Embryonic facial prominence (tissue), 1 donor: ENCODE results near the gene LRMDA.

Experiments
- DNase-seq: peaks from one replicate; pipeline ENCODE4 v3.0.0-alpha.2; 2016; ENCODE audit errors: extremely low spot score

The LRMDA gene

DNA sequence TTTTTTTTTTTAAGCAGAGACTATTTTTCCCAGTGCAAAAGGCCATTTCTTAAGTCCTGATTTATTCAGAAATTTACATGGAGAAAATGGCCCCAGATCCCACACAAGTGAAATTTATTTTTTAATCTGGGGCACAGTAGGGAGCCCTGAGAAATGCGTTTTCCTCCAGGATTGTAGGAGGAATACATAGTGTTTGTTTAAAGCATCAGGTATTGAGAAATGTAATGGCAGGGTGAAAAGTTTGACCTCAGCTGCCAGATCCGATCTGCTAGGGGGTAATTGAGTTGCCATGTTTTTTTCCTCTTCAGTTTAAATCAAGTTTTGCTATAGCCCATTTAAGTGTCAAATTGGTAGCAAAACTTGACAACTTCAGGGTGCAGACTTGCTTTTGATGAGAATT, 110.0 kb downstream of the LRMDA start:
- no peak for DNase-seq

DNA sequence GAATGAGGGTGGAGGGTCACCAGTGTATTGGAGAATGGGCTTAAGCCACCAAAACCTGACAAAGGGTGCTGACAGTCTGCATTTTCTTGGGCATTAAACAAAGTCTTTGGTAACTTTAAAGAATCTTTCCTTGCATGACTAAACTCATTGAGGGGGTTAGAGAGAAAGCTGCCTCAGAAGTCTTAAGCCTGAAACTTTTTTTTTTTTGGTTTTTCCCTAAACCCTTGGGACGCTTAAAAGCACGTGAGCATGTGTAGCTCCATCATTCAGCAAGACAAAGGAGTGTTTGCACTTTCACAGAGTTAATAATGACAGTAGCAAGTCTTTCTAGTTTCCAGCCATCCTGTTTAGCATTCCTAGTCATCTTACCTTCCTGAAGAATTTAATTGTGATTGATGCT, 110.7 kb downstream of the LRMDA start:
- DNase-seq = no peak

DNA sequence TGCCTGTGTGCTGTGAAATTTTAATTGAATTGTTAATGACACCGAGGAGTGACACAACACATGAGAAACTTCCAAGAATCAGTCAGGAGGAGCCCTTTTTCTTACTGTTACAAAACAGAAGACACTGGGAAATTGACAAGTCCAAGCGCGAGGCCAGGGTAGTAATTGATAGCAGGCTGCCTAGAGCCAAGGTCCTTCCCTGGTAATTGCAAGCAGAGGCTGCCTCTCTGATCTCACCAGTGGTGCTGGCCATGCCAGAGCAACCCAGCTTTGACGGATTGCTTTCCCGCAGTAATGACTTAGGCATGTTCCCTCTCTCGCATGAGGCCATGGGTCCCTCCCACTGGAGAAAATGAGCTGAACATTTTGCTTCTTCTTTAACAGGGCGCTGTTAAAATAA, 111.5 kb downstream of the LRMDA start:
- DNase-seq = no peak

DNA sequence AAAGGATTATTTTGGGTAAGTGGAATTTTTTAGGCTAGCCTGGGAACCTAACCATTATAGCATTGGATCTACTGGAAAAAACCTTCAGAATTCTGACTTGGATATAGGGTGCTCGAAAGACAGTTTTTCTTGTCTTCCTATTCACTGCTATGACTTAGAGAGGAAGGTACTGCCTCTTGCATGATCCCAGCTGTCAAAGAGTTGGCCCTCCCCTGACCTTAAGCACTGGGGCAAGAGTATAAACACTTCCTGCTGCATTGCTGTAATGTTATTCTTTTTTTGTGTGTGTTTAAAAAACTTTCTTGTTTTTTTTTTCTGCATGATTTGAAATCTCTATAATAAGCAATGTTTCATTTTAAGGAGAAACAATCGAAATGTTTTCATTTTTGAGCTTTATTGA, 113.0 kb downstream of the LRMDA start:
- no peak for DNase-seq

DNA sequence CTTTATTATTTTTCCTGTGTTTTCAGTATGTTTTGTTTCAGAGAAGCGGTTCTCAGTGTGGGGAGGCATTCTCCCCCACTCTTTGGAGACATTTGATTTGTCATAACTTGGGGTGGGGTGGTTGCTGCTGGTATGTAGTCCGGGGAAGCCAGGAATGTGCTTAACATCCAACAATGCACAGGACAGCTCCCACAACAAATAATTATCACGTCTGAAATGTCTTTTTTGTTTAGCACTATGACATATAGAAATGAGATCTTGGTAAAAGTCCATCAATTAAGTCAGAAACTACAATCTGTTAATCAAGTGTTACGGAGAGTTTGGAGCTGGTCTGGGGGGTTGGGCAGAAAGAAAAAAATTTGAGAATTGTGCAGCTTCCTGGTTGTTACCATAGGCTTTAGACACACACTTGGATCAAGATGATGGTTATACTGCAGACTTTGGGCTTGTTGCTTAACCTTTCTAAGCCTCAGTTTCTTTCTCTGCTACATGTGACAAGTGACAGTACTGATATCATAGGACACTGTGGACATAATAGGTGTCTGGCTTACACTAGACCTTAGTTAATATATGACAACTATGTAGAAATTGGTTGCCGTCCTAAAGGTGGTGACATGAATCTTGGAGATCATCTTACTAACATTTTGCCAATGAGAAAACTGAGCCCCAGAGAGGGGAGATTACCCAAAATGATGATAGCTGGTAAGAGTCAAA, 113.7 kb downstream of the LRMDA start:
- no peak for DNase-seq

DNA sequence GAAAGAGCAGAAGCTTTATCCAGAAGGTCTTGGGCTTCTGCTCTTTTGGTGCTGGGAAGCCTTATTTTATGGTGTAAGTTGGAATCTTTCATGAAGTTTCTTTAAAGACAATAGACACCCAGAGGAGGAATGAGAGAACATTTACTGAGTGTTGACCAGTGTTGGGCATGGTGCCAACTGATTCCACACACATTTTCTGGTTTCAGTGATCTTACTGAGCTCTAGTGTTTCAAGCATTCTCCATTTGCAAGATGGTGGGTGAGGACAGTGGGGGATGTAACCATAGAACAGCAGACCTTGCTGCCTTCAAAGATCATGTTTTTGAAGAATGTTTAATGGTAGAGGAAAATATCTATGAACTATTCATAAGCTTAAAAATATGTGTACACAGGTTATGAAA, 114.6 kb downstream of the LRMDA start:
- no peak for DNase-seq

DNA sequence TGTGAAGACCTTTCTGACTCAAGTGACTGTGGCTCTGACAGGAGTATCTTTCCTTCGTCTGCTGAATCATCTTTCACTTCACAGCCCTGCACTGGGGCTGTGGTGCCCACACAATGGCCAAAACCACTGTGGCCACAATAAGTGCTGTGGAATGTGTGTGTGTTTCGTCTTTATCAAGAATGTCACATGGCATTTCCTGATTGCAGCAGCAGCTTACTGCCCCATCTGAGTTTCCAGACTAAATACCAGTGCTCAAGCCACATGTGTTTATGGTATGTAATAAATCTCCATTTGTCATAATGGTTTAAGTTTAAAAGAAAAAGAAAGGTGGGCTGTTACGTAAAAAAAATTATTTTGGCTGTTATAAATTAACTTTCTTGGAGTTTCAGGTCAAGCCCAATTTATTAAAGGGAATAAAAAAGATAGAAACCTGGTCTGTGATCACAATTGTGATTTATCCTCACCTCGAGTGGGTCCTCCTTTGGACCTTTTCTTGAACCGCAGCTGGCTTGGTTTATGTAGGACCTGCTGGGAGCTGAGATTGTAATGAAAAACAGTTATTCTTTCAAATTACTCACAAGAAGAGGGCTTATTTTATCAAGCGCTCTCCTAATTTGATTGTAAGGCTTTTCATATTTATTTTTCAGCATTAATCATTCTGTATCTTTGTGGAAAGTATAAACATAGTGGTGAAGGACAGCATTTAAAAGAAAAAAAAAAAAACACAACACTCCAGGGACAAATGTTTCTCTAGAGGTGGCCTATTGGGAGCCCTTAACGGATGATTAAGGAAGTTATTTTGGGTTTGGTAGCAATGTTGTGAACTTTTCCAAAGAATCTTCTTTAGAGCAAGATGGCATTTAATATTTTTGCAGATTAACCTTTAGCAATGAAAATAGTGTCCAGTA, 116.2 kb downstream of the LRMDA start:
- no peak for DNase-seq

DNA sequence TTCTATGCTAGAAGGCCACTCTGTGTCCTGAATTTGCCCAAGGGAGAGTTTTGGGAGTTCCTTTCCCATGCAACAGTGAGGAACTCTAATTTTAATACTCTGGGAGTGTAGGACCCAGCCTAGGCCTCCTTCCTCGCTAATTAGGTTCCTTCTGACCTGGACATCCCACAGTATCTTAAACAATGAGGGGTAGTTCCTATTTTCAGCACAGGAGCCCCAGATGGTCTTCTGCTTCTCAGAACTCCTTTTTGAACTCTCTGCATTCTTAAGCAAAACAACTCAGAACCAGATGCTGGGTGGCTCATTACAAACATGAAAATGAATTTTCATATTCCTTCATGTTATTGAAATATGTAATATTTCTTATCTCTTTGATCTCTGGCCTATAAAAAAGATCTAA, 116.9 kb downstream of the LRMDA start:
- DNase-seq = no peak

DNA sequence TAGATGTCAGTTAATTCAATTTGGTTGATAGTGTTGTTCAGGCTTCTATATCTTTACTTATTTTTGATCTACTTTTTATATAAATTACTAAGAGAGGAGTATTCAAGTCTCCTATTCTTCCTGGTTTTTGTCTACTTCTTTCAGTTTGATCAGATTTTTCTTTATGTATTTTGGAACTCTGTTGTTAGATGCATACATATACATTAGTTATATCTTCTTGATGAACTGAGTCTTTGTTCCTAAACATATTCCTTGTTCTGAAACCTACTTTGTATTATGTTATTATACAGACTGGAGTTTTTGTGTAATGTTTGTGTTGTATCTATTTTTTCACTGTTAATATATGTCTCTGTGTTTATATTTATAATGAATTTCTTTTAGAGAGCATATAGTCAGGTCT, 118.8 kb downstream of the LRMDA start:
- DNase-seq = no peak

DNA sequence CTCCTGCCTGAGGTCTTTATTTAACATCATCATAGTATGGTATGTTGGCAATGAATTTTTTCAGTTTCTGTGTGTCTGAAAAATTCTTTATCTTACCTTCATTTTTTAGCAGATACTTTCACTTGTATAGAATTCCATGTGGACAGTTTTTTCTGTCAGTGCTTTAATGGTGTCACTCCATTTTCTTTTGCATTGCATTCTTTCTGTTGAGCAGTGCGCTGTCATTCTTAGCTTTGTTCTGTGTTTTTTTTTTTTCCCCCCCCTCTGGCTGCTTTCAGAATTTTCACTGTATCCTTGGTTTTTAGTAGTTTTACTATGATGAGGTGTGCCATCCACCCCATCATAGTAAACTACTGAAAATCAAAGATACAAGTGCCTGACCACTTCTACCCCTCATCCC, 120.7 kb downstream of the LRMDA start:
- no peak for DNase-seq

DNA sequence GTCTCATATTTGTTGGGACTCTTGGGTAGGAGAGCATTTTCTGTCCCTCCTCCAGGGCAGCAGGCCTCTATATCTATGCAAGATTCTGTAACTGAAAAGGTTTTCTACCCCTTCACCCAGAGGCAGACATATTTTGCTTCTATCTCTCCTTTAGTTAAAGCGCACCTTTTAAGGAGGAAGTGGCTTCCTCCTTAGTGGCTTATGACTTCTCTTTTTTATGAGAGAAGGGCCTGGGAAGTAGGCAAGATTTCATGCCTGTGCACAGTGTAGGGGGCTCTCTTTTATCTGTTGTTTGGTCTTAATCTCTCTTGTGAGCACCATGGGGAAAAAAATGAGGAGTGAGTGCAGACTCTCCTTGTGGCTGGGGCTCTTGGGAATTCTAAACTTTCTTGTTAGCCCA, 122.1 kb downstream of the LRMDA start:
- no peak for DNase-seq

DNA sequence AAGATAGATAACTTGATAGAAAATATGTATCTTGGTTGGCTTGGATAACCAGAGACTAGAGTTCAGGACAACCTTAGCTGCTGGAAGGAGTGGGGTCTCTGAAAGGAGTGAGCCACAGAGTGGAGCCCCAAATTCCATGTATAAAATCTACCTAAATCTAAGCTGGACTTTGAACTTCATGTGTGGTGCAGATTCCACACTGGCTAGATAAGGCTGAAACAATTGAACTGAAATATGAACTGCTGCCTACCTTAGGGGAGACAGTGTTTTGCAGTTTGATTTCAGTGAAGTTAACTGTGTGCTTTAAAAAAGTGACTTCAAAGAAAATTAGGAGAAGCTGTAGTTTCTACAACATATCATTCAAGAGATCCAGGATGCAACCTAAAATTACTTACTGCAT, 123.9 kb downstream of the LRMDA start:
- DNase-seq = no peak

DNA sequence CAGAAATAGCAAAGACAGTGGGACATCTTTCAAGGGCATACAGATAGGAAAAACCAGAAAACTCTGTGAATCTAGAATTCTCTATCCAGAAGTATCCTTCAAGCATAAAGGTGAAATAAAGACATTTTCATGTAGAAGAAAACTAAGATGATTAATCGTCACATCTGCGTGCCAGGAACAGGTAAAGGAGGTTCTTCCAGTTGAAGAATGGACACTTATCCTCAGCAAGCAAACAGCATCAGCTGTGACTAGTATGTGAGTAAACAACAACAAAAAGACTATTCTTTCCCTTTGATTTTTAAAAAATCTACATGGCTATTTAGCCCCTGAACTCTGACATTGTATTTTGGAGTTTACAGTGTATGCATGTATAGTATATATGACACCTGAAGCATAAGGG, 124.9 kb downstream of the LRMDA start:
- no peak for DNase-seq

DNA sequence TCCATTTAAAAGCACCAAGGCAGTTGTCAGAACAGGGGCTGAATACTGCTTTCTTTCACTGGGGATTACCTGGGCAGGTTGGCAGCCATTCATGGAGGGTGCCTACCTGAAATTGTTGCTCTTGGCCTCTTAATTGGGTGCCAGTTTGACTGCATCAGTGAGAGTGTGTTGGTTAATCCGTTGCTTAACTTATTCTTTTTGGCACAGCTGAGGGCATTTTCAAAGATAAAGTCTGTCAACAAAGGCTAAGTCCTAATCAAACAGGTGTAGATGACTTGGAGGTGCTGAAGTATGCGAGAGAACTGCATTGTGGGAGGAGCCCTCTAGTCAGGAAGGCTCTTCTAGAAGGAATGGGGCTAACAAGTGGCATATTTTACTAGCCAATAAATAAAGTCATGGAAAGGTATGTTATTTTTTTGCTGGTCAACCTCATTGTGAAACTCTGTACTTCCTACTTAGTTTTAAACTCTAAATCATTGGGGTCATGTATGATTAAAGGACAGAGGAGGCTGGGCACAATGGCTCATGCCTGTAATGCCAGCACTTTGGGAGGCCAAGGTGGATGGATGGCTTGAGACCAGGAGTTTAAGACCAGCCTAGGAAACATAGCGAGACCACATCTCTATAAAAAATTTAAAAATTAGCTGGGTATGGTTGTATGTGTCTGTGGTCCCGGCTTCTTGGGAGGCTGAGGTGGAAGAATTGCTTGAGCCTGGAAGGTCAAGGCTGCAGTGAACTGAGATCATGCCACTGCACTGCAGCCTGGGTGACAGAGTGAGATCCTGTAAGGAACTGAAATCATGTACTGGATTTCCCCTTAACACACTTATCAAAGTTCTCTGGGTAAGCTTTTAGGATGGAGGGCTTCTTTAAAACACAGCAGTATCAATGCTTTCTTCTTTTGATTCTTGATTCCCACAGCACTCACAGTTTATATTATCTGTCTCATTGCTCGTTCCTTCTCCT, 134.1 kb downstream of the LRMDA start:
- no peak for DNase-seq

DNA sequence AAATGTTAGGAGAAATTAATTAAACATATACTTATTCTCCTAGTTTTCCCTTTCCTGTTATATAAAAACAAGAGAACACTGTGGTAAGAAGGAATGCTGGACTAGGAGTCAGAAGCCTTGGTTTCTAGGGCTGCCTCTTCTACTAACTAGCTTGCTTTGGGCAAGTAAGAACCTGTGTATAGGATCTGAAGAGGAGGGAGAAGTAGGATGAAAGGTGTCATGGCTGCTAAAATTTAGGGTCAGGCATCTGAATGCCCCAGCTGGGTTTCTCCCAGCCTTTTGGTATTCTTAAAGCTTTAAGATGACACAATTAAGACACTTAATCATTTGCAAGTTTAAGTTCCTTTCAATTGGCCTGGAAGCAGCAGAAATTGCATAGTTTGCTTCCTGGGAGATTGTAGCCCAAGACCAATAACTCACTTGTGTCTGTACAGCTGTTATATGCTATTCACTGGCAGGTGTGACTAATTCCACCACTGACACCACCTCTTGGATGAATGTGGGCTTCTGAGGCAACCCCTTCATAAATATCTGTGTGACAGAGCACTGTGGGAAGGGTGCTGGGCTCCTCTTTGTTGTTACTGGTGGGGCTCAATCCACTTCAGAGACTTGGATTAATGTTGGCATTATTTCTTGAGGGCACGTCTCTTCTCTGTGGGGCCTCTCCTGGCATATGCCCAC, 137.2 kb downstream of the LRMDA start:
- no peak for DNase-seq

DNA sequence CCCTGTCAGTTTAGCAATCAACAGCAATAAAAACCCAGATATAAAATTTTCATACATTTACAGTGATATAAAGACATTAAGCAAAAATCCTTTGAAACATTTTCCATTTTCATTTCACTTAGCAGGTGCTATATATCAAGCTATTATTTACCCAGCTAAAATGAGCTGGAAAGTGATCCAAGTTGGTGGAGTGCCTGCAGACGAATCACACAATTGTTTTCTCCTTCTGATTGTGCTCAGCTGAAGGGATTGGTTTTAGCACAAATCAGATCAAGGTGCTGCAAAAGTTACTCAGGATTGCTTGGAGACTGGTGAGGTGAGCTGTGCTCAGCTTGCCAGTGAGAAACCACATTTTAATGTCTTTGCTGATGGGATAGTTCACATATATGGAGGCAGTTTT, 138.1 kb downstream of the LRMDA start:
- DNase-seq = no peak

DNA sequence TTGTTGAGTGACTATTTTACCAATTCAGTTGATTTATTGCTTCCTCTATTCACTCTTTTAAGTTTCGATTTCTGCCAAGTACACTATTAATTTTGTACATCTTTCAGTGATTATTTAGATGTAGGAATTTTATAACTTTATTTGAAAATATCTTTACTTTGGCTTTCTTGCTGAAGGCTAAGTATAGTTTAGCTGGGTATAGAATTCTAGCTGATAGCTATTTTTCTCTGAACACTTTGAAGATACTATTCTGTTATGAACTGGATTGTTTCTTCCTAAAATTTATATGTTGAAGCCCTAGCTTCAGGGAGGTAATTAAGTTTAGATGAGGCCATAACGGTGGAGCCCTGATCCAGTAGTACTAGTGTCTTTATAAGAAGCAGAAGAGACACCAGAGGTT, 141.1 kb downstream of the LRMDA start:
- no peak for DNase-seq

DNA sequence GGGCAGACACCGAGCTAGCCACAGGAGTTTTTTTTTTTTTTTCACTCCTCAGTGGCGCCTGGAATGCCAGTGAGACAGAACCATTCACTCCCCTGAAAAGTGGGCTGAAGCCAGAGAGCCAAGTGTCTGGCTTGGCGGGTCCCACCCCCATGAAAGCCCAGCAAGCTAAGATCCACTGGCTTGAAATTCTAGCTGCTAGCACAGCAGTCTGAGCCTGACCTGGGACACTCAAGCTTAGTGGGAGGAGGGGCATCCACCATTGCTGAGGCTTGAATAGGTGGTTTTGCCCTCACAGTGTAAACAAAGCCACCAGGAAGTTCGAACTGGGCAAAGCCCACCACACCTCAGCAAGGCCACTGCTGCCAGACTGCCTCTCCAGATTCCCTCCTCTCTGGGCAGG, 144.5 kb downstream of the LRMDA start:
- DNase-seq = no peak

DNA sequence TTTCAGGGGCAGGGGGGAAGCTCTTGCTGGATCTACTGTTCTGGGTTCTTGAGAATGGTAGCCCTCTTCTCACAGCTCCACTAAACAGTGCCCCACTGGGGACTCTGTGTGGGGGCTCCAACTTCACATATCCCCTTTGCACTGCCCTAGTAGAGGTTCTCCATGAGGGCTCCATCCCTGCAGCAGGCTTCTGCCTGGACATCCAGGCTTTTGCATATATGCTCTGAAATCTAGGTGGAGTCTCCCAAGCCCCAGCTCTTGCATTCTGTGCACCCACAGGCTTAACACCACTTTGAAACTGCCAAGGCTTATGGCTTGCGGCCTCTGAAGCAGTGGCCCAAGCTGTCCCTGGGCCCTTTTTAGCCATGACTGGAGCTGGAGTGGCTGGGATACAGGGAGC, 150.7 kb downstream of the LRMDA start:
- no peak for DNase-seq

DNA sequence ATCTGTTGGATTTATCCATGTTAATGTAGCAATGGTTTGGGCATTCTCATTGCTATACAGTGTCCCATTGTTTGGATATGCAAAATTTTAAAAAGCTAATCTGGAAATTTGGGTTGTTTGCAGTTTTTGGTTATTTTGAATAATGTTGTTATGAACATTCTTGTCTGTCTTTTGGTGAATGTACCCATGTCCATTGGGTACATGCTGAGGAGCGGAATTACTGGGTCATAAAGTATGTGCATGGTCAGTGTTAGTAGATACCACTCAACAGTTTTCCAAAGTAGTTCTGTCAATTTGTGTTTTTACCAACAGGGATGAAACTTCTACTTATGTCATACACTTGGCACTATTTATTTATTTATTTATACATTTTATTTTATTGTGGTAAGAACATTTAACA, 153.9 kb downstream of the LRMDA start:
- DNase-seq = no peak

DNA sequence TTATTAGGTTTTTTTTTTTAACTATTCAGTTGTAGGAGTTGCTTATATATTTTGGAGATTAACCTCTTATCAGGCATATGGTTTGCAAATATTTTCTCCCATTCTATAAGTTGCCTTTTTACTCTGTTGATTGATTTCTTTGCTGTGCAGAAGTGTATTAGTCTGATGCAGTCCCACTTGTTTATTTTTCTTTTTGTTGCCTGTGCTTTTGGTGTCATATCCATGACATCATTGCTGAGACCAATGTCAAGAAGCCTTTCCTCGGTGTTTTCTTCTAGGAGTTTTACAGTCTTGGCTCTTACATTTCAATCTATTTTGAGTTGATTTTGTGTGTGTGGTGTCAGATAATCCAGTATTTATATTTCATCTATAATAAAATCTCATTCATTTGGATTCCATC, 155.4 kb downstream of the LRMDA start:
- no peak for DNase-seq

DNA sequence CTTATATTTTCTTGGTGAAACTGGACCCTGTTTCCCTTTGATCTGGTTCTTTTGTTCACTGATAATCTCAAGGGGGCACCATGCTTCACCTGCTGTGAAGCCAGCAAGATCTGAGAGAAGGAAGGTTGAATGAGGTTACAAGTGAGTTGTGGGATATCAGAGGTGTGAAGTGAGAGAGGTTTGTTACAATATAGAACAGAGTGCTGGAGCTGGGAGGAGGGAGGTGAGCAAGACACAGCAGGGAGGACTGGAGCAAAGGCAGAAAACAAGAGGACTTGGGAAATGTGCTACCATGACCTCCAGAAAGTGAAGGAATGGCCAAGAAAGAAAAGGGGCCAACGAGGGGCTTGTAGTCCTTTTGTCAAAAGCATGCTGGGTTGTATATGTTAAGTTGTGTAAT, 156.6 kb downstream of the LRMDA start:
- DNase-seq = no peak
